PC-3 (cell line): Measurements from ENCODE around the gene SLC12A8. TPM values are rescaled to one million over a fixed set of nuclear protein-coding genes. Genes with fewer than 3 reads are reported as not detected.

Experiments used
- ATAC-seq: fragments of 200-7000 bp; cut with Tn5 transposase; 2 replicates; pipeline ENCODE4 v1.9.1; 2020; ENCODE audit warnings: mild to moderate bottlenecking, moderate library complexity
- BruUV-seq: library from RNA; stranded (reverse); fragments of 400-500 nt; replicated peaks from 2 replicates; lab custom pipeline; 2021; lab: Mats Ljungman, UMichigan
- CTCF ChIA-PET: fragments of 300-600 bp; sonication (Branson Sonifier 250); formaldehyde crosslinking; loops from one replicate; lab custom pipeline; 2022; ENCODE audit warnings: antibody characterized with exemption; lab: Charles Lee
- POLR2A ChIA-PET: fragments of 300-600 bp; sonication (Branson Sonifier 250); formaldehyde crosslinking; loops from one replicate; lab custom pipeline; 2022; ENCODE audit warnings: antibody characterized with exemption; ENCODE audit not compliant: unreplicated experiment; lab: Charles Lee
- DNase-seq: peaks from one replicate; pipeline ENCODE4 v3.0.0-alpha.2; 2015
- H2AFZ ChIP-seq: fragments of 300-600 bp; sonication (generic); 2 replicates; pipeline ENCODE4 v1.6.0; 2016; ENCODE audit warnings: antibody characterized with exemption, low read length
- H3F3A ChIP-seq: fragments of 300-600 bp; sonication (generic); one replicate; pipeline ENCODE4 v1.6.0; 2017; ENCODE audit warnings: antibody characterized with exemption, low read length, control low read depth, mild to moderate bottlenecking; ENCODE audit not compliant: unreplicated experiment
- H3K27ac ChIP-seq: fragments of 300-600 bp; sonication (generic); 2 replicates; pipeline ENCODE4 v1.5.1; 2016; ENCODE audit warnings: mild to moderate bottlenecking, low read length
- H3K27me3 ChIP-seq: fragments of 300-600 bp; sonication (generic); 2 replicates; pipeline ENCODE4 v1.6.1; 2016; ENCODE audit warnings: low read length, mixed read lengths
- H3K36me3 ChIP-seq: fragments of 300-600 bp; sonication (generic); 2 replicates; pipeline ENCODE4 v1.6.1; 2016; ENCODE audit warnings: low read depth, mixed run types, low read length, mixed read lengths
- H3K4me1 ChIP-seq: fragments of 300-600 bp; sonication (generic); 2 replicates; pipeline ENCODE4 v1.5.1; 2016; ENCODE audit warnings: low read length; ENCODE audit not compliant: insufficient read depth
- H3K4me2 ChIP-seq: fragments of 300-600 bp; sonication (generic); 2 replicates; pipeline ENCODE4 v1.6.0; 2016; ENCODE audit warnings: low read length
- H3K4me3 ChIP-seq: fragments of 300-600 bp; sonication (generic); 2 replicates; pipeline ENCODE4 v1.5.1; 2016; ENCODE audit warnings: mild to moderate bottlenecking, low read length, mixed read lengths
- H3K79me2 ChIP-seq: fragments of 300-600 bp; sonication (generic); 2 replicates; pipeline ENCODE4 v1.6.1; 2017; ENCODE audit warnings: low read length, mixed read lengths
- H3K9ac ChIP-seq: fragments of 300-600 bp; sonication (generic); 2 replicates; pipeline ENCODE4 v1.6.0; 2016; ENCODE audit warnings: mild to moderate bottlenecking, low read length
- H3K9me2 ChIP-seq: fragments of 300-600 bp; sonication (generic); replicated peaks from 2 replicates; pipeline ENCODE4 v1.6.1; 2016; ENCODE audit warnings: mixed run types, low read length, mixed read lengths
- H3K9me3 ChIP-seq: fragments of 300-600 bp; sonication (generic); 2 replicates; pipeline ENCODE4 v1.6.1; 2016; ENCODE audit warnings: low read length, mixed read lengths
- H4K20me1 ChIP-seq: fragments of 300-600 bp; sonication (generic); 2 replicates; pipeline ENCODE4 v1.6.1; 2016; ENCODE audit warnings: low read length, mixed read lengths
- CTCF ChIP-seq: fragments of 300-600 bp; sonication (generic); conservative IDR thresholded peaks from 2 replicates; pipeline ENCODE4 v1.5.1; 2017; ENCODE audit warnings: antibody characterized with exemption, low read depth, mild to moderate bottlenecking, low read length
- EZH2 ChIP-seq: fragments of 300-600 bp; sonication (generic); IDR thresholded peaks from one replicate; pipeline ENCODE4 v1.6.1; 2017; ENCODE audit warnings: antibody characterized with exemption, mild to moderate bottlenecking, low read length; ENCODE audit not compliant: unreplicated experiment
- EZH2phosphoT487 ChIP-seq: fragments of 300-600 bp; sonication (generic); IDR thresholded peaks from 2 replicates; pipeline ENCODE4 v1.6.1; 2018; ENCODE audit warnings: mild to moderate bottlenecking, antibody characterized with exemption, low read length, borderline replicate concordance
- intact Hi-C: fragments of 100-400 bp; cut with micrococcal nuclease; formaldehyde crosslinking; loops from 2 replicates; pipeline ENCODE4 v1.9.0; 2023
- total RNA-seq: library from RNA; depleted of rRNA; stranded (reverse); fragments of >200 nt; gene quantifications from 2 replicates; pipeline ENCODE4 v1.2.3, GENCODE V29; 2014

The SLC12A8 gene
- total RNA-seq, 1 experiment from 2014 or later, result 11.0 TPM

- CTCF ChIA-PET, result no interaction called here
- no peaks in the 10 kb centered on the region for H3K36me3 ChIP-seq
These were observed 33.2 kb downstream of the SLC12A8 start for GRCh38 chr3:125179143-125179883.

GRCh38 chr3:125177746-125178145 lies 34.8 kb downstream of the SLC12A8 start:
- no peaks in the 10 kb centered on the region for H3F3A ChIP-seq
- DNase-seq, result no peak
- H3K4me2 ChIP-seq, result no peak overlapping the region
- H4K20me1 ChIP-seq, result no peaks in the 10 kb centered on the region
- POLR2A ChIA-PET, result no interaction called here
- H3K9ac ChIP-seq, result no peak overlapping the region
- no peak overlapping the region for H3K27ac ChIP-seq
- no TSS peak for BruUV-seq
- no peaks in the 10 kb centered on the region for H3K4me1 ChIP-seq
- no peaks in the 10 kb centered on the region for H3K36me3 ChIP-seq
- no peaks in the 10 kb centered on the region for H3K79me2 ChIP-seq
- no peaks in the 10 kb centered on the region for H3K27me3 ChIP-seq
- no peak overlapping the region for H3K4me3 ChIP-seq
- no peaks in the 10 kb centered on the region for H3K9me2 ChIP-seq
- intact Hi-C loops, result no loop called here
- CTCF ChIA-PET, result no interaction called here
- no peak for TF ChIP-seq EZH2
- no peak for TF ChIP-seq EZH2phosphoT487
- no peak for TF ChIP-seq CTCF
- no peak overlapping the region for H2AFZ ChIP-seq
- H3K9me3 ChIP-seq, result no peaks in the 10 kb centered on the region
- no peak for ATAC-seq

More at GRCh38 chr3:125179143-125179883, 33.2 kb downstream of the SLC12A8 start:
- ATAC-seq, result no peak
- intact Hi-C loops, result no loop called here
- H3K4me3 ChIP-seq, result no peak overlapping the region
- POLR2A ChIA-PET, result no interaction called here
- TF ChIP-seq EZH2, result no peak
- no peak for TF ChIP-seq CTCF
- TF ChIP-seq EZH2phosphoT487, result no peak
- no peaks in the 10 kb centered on the region for H3K9me2 ChIP-seq
- no TSS peak for BruUV-seq
- no peaks in the 10 kb centered on the region for H3K4me1 ChIP-seq
- no peaks in the 10 kb centered on the region for H3K9me3 ChIP-seq
- H3F3A ChIP-seq, result no peaks in the 10 kb centered on the region
- H3K4me2 ChIP-seq, result no peak overlapping the region
- H3K27ac ChIP-seq, result no peak overlapping the region
- H3K27me3 ChIP-seq, result no peaks in the 10 kb centered on the region
- no peaks in the 10 kb centered on the region for H3K79me2 ChIP-seq
- H4K20me1 ChIP-seq, result no peaks in the 10 kb centered on the region
- no peak overlapping the region for H3K9ac ChIP-seq
- no peak overlapping the region for H2AFZ ChIP-seq
- DNase-seq, result no peak
